Kidney epithelial cell (primary cell): ENCODE measurements around the gene FUT6. TPM values are rescaled to one million over a fixed set of nuclear protein-coding genes. Genes with fewer than 3 reads are reported as not detected.
A peak's percentile ranks its signal among the peaks of the same experiment; 100 is the strongest.

Source experiments
- DNase-seq: peaks from one replicate; pipeline ENCODE4 v3.0.0-alpha.2; 2010; ENCODE audit warnings: low read depth
- H3K27me3 ChIP-seq: 2 replicates; pipeline ENCODE4 v1.6.0; 2011; ENCODE audit warnings: low read length; ENCODE audit not compliant: control insufficient read depth, insufficient read depth
- H3K36me3 ChIP-seq: 2 replicates; pipeline ENCODE4 v1.5.1; 2011; ENCODE audit warnings: low read length; ENCODE audit not compliant: control insufficient read depth, insufficient read depth
- H3K4me3 ChIP-seq: 2 replicates; pipeline ENCODE4 v1.5.1; 2011; ENCODE audit warnings: low read depth, mild to moderate bottlenecking, control low read depth, low read length
- total RNA-seq: library from RNA; depleted of rRNA; stranded (reverse); fragments of >200 nt; gene quantifications from 2 replicates; pipeline ENCODE4 v1.2.3, GENCODE V29; 2015
- TF ChIP-seq, protein P1 (sequence below): IDR thresholded peaks from 2 replicates; pipeline ENCODE4 v1.5.1; 2011; ENCODE audit warnings: mild to moderate bottlenecking, moderate library complexity, low read length, control low read depth, inconsistent platforms; ENCODE audit not compliant: insufficient read depth, poor library complexity, severe bottlenecking

FUT6 gene
- total RNA-seq, 1 donor from 2014 or later: 0.84 TPM

DNA sequence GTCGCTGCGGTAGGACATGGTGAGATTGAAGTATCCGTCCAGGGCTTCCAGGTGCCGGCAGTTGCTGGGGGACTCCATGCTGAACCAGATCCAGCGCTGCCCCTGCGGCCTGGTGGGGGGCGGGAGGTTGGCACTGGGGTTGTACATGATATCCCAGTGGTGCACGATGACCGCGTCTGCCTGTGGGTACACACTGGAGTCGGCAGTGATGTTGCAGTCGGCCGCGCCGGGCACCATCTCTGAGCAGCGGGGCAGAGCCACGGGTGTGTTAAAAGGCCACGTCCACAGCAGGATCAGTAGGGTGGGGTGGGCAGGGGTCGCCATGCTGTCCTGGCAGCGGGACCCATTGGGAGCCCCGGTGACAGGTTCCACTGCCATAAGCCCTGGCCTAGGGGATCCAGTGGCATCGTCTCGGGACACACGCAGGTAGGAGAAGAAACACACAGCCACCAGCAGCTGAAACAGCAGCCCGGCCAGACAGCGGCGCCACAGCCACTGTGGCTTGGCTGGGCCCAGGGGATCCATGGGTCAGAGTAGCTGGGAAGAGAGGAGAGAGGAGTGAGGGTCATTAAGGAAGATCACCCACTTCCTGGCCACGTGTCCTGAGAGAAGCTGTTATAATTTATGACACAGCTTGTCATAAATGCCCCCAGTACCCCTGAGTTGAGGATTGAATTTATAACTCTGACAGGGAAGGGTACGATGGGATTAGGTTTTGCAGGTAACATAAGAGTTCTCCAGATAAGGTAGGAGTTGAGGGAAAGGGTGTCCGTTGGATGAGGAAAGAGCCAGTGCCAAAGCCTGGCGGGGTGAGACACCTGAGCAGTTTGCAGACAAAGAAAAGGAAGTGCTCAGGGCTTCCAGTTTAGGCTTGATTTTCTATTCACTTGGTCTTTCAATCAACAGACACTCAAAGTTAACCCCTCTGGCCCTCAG is 28.0 kb upstream of the FUT6 start:
- DNase-seq: no peak
- TF ChIP-seq, protein P1, sequence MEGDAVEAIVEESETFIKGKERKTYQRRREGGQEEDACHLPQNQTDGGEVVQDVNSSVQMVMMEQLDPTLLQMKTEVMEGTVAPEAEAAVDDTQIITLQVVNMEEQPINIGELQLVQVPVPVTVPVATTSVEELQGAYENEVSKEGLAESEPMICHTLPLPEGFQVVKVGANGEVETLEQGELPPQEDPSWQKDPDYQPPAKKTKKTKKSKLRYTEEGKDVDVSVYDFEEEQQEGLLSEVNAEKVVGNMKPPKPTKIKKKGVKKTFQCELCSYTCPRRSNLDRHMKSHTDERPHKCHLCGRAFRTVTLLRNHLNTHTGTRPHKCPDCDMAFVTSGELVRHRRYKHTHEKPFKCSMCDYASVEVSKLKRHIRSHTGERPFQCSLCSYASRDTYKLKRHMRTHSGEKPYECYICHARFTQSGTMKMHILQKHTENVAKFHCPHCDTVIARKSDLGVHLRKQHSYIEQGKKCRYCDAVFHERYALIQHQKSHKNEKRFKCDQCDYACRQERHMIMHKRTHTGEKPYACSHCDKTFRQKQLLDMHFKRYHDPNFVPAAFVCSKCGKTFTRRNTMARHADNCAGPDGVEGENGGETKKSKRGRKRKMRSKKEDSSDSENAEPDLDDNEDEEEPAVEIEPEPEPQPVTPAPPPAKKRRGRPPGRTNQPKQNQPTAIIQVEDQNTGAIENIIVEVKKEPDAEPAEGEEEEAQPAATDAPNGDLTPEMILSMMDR: no peak
- Histone ChIP-seq H3K27me3 (peaks cover 7% of the 10 kb centered on the region), H3K36me3 (no peaks in the 10 kb centered on the region), H3K4me3 (no peak overlapping the region)

DNA sequence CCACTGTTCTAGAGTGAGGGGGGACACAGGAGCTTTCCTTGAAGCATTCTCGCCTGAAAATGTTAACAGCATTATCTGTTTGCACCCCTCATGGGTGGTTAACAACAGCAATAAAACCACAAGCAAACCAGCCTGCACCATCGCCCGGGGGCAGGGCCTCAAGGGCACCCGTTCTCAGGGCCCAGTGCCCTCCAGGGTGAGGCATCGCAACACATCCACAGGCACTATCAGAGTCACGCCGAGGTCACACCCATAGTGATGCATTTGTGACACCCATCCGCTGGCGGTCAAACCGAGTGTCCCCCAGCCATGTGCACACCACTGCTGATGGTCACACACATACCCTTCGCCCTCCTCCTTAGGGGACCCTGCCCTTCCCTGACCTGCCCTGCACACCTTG is 26.3 kb upstream of the FUT6 start:
- no peaks in the 10 kb centered on the region for H3K36me3 ChIP-seq
- H3K4me3 ChIP-seq: no peak overlapping the region
- peaks cover 7% of the 10 kb centered on the region for H3K27me3 ChIP-seq
- no peak for DNase-seq
- TF ChIP-seq, protein P1: no peak

DNA sequence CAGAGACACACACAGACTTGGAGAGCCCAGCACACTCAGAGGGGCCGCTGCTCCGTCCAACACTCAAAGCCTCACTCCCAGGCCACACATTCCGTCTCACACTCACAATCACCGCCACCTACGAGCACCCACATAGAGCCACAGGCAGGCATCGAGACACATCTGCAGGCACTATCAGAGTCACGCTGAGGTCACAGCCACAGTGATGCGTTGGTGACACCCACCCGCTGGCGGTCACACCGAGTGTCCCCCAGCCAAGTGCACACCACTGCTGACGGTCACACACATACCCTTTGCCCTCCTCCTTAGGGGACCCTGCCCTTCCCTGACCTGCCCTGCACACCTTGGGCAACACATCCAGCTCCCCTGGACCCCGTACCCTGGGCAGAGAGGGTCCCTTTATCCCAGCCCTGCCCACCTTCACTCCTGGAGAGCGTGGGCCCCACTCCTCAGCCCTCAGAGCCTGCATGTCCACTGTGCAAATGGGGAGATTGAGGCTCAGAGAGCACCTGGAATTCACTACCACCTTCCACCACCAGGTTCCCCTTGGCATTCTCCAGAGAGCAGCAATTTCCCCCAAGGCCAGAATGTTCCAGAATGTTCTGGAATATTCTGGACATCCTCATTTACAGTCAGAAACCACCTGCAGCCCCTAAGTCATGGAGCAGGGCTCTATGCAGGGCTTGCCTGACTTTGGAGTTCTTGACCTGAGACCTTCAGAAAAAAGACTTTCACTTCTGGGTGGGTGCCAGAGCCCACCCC is 25.4 kb upstream of the FUT6 start:
- Histone ChIP-seq H3K4me3 (no peak overlapping the region), H3K36me3 (no peaks in the 10 kb centered on the region), H3K27me3 (peaks cover 7% of the 10 kb centered on the region)
- no peak for DNase-seq
- TF ChIP-seq, protein P1: peak; percentile 10

DNA sequence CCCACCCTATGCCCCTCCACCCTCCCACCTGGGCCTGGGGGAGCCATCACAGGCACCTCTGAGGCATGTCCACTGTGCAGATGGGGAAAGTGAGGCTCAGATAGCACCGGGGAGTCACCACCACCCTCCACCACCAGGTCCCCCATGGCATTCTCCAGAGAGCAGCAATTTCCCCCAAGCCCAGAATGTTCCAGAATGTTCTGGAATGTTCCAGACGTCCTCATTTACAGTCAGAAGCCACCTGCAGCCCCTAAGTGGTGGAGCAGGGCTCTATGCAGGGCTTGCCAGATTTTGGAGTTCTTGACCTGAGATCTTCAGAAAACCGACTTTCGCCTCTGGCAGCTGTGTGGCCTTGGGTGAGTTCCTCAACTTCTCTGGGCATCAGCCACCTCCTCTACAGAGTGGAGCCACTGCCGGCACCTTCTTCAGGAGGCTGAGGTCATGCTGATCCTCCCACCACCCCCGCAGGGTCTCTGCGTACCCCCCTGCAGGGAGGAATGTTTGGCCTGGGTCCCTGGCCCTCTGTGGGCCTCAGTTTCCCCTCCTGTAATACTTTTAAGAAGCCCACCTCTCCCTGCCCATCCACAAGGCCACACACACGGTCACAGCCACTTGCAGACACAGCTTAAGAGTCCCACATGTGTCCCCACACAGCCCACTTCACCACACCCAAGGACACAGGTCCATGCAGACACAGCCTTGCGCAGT is 24.7 kb upstream of the FUT6 start:
- no peaks in the 10 kb centered on the region for H3K36me3 ChIP-seq
- H3K4me3 ChIP-seq: no peak overlapping the region
- TF ChIP-seq, protein P1: no peak
- no peak for DNase-seq
- H3K27me3 ChIP-seq: peaks cover 7% of the 10 kb centered on the region

DNA sequence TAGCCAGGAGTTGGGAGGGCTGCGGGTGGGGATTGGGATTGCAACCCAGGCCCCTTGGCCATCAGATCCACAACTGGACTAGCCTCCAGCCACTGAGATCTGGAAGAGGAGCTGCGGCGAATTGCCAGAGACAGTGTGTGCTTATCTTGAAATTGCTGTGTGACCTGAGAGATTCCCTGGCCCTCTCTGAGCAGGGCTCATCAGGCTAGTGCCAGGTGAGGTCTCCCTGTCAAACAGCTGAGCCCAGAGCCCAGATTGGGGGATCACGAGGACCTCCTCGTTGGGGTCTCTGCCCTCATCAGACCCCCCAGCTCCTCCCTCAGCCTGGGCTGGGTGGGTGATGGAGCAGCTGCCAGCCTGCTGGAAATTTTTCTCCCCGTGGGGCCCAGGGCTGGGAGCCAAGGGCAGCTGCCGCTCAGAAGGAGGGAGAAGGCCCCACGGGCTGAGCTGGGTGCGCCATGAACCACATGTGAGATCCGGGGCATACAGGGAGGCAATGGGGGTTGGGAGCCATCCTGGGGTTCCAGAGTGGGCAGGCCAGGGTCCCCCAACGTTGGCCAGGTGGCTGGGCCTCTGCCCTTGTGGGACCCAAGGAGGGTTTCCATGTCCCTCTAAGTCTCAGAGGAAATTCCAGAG is 23.6 kb upstream of the FUT6 start:
- DNase-seq: no peak
- Histone ChIP-seq H3K36me3 (no peaks in the 10 kb centered on the region), H3K27me3 (peaks cover 7% of the 10 kb centered on the region), H3K4me3 (no peak overlapping the region)
- TF ChIP-seq, protein P1: no peak
